Suprapubic skin (tissue), 2 donors: ENCODE measurements around the gene PDE5A.

Experiments
- EP300 ChIP-seq: sonication (generic); formaldehyde crosslinking; IDR thresholded peaks from one replicate; pipeline ENCODE4 v1.6.1; 2017; ENCODE audit warnings: antibody characterized with exemption
- POLR2A ChIP-seq, 2 donors: fragments of 450-650 bp; IDR thresholded peaks; one replicate each; pipeline ENCODE4 v1.6.1; 2017; ENCODE audit warnings: antibody characterized with exemption in 2 of 2, mild to moderate bottlenecking in 2 of 2, moderate library complexity in 2 of 2

DNA sequence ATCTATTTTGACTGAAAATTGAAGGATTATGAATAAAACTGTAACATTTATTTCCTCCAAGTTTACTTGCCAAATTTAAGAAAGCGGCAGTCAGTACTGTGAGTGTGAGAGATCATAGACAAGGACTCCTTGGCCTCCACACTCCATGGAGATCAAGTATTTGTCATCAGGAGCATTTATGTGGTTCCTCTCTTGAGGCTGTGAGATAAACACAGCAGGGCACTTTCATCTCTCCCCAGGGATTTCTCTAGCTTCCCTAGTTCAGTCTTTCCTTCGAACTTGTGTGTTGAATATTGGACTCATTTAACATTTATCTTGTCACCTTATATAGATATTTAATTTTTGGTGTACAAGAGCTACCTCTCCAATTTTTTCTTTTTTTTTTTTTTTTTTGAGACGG lies 40.8 kb downstream of the PDE5A start:
- TF ChIP-seq POLR2A (IDR thresholded peaks at IDR 0.05) (no peak), EP300 (no peak)
